Prostate gland (tissue), 2 donors: ENCODE results near the gene GSTM2. TPM values are rescaled to one million over a fixed set of nuclear protein-coding genes. Genes with fewer than 3 reads are reported as not detected.

Experiments
- DNase-seq: peaks from one replicate; pipeline ENCODE4 v3.0.0-alpha.2; 2019; ENCODE audit warnings: low spot score
- H3K27ac ChIP-seq, 2 donors: fragments of 200-600 bp; sonication (generic); 2 replicates each; pipeline ENCODE4 v1.5.1; 2017 to 2019
- H3K27me3 ChIP-seq: fragments of 200-600 bp; sonication (generic); replicated peaks from 2 replicates; pipeline ENCODE4 v1.5.1; 2019; ENCODE audit not compliant: insufficient read depth
- H3K36me3 ChIP-seq, 2 donors: fragments of 200-600 bp; sonication (generic); 1 replicate in 1 of 2; 2 replicates in 1 of 2; pipeline versions ENCODE4 v1.5.1 to v1.8.1; 2017 to 2019
- H3K4me1 ChIP-seq: fragments of 200-600 bp; sonication (generic); replicated peaks from 2 replicates; pipeline ENCODE4 v1.5.1; 2019
- H3K4me3 ChIP-seq, 2 donors: fragments of 200-600 bp; sonication (generic); 2 replicates each; pipeline ENCODE4 v1.5.1; 2017 to 2019
- H3K9me3 ChIP-seq: fragments of 200-600 bp; sonication (generic); 2 replicates; pipeline ENCODE4 v1.5.1; 2017
- CTCF ChIP-seq, 4 experiments: fragments of 200-600 bp in 2 of 4; fragments of 450-650 bp in 2 of 4; sonication (generic) in 2 of 4; IDR thresholded peaks; 1 replicate in 3 of 4; 2 replicates in 1 of 4; pipeline ENCODE4 v1.5.1; 2016 to 2019; ENCODE audit warnings: antibody characterized with exemption in 4 of 4, mild to moderate bottlenecking in 2 of 4, moderate library complexity in 2 of 4
- POLR2A ChIP-seq: fragments of 450-650 bp; IDR thresholded peaks from one replicate; pipeline ENCODE4 v1.6.1; 2016; ENCODE audit warnings: antibody characterized with exemption, mild to moderate bottlenecking
- POLR2AphosphoS5 ChIP-seq: sonication (generic); formaldehyde crosslinking; IDR thresholded peaks from one replicate; pipeline ENCODE4 v1.6.1; 2017; ENCODE audit warnings: antibody characterized with exemption
- WGBS: methylation state at CpG from one replicate; pipeline ENCODE4 v1.1.5; 2018; 5-methylcytosine and 5-hydroxymethylcytosine counted together
- intact Hi-C: fragments of 100-400 bp; cut with DNase I; formaldehyde crosslinking; loops from one replicate; pipeline ENCODE4 v1.14.2; 2022
- total RNA-seq, 2 donors: library from RNA; depleted of rRNA; stranded (reverse); fragments of >200 nt; gene quantifications; one replicate each; pipeline ENCODE4 v1.1.0, GENCODE V29; 2016

The GSTM2 gene
- total RNA-seq, 2 donors from 2014 or later, result 47.5 to 79.5 TPM

- Histone ChIP-seq H3K9me3 (no peaks in the 10 kb centered on the region), H3K4me3 (no peak overlapping the region), H3K27ac (no peak overlapping the region), H3K36me3 (no peaks in the 10 kb centered on the region), H3K27me3 (no peaks in the 10 kb centered on the region), H3K4me1 (no peaks in the 10 kb centered on the region)
- intact Hi-C loops, result no loop called here
- peak in 2 of 4 experiments; percentile 31 to 56 for TF ChIP-seq CTCF (IDR thresholded peaks at IDR 0.05)
- no peak for TF ChIP-seq POLR2A
- 45% methylated on average over 4 of the region's 4 CpGs for WGBS
- DNase-seq, result no peak
These were observed 18.4 kb upstream of the GSTM2 start for GRCh38 chr1:109649491-109649914.

- no peak for TF ChIP-seq POLR2A
- TF ChIP-seq CTCF (IDR thresholded peaks at IDR 0.05), result no peak
- no peak for TF ChIP-seq POLR2AphosphoS5
- Histone ChIP-seq H3K4me3 (no peak overlapping the region), H3K4me1 (no peaks in the 10 kb centered on the region), H3K36me3 (no peaks in the 10 kb centered on the region), H3K9me3 (no peaks in the 10 kb centered on the region), H3K27ac (no peak overlapping the region), H3K27me3 (no peaks in the 10 kb centered on the region)
- DNase-seq, result no peak
- 92% methylated on average over 3 of the region's 3 CpGs for WGBS
- intact Hi-C loops, result no loop called here
These were observed 17.2 kb upstream of the GSTM2 start for GRCh38 chr1:109650609-109651008.

GRCh38 chr1:109652402-109652801, 15.5 kb upstream of the GSTM2 start:
- DNase-seq, result no peak
- H3K4me1 ChIP-seq, result no peaks in the 10 kb centered on the region
- H3K36me3 ChIP-seq, result no peaks in the 10 kb centered on the region
- no peak overlapping the region for H3K27ac ChIP-seq
- no peak for TF ChIP-seq POLR2AphosphoS5
- TF ChIP-seq CTCF (IDR thresholded peaks at IDR 0.05), result no peak
- no peak for TF ChIP-seq POLR2A
- no peaks in the 10 kb centered on the region for H3K27me3 ChIP-seq
- no peak overlapping the region for H3K4me3 ChIP-seq
- no peaks in the 10 kb centered on the region for H3K9me3 ChIP-seq
- intact Hi-C loops, result no loop called here
- WGBS, result 79% methylated on average over 2 of the region's 2 CpGs

GRCh38 chr1:109653306-109653705, 14.6 kb upstream of the GSTM2 start:
- 27% methylated on average over 2 of the region's 2 CpGs for WGBS
- H3K27me3 ChIP-seq, result no peaks in the 10 kb centered on the region
- intact Hi-C loops, result no loop called here
- H3K27ac ChIP-seq, result no peak overlapping the region
- no peaks in the 10 kb centered on the region for H3K9me3 ChIP-seq
- H3K4me3 ChIP-seq, result no peak overlapping the region
- no peaks in the 10 kb centered on the region for H3K4me1 ChIP-seq
- TF ChIP-seq POLR2A (no peak), CTCF (IDR thresholded peaks at IDR 0.05) (no peak), POLR2AphosphoS5 (no peak)
- no peak for DNase-seq
- H3K36me3 ChIP-seq, result no peaks in the 10 kb centered on the region

GRCh38 chr1:109654519-109654918, 13.3 kb upstream of the GSTM2 start:
- Histone ChIP-seq H3K4me3 (no peak overlapping the region), H3K27me3 (no peaks in the 10 kb centered on the region), H3K9me3 (no peaks in the 10 kb centered on the region), H3K27ac (no peak overlapping the region), H3K4me1 (no peaks in the 10 kb centered on the region), H3K36me3 (no peaks in the 10 kb centered on the region)
- WGBS, result 88% methylated on average over 12 of the region's 12 CpGs
- no peak for DNase-seq
- no peak for TF ChIP-seq POLR2AphosphoS5
- TF ChIP-seq POLR2A, result no peak
- no peak for TF ChIP-seq CTCF (IDR thresholded peaks at IDR 0.05)
- intact Hi-C loops, result no loop called here
